K562 (cell line): ENCODE results near the gene ZNF234. TPM values are rescaled to one million over a fixed set of nuclear protein-coding genes. Genes with fewer than 3 reads are reported as not detected.

Experiments used
- BRCA1 ChIP-seq, 2 experiments: fragments of 450-650 bp in 1 of 2; sonication (generic) in 1 of 2; formaldehyde crosslinking in 1 of 2; IDR thresholded peaks; 2 replicates each; pipeline versions ENCODE4 v1.5.0 to v1.6.1; 2017 to 2020; ENCODE audit warnings: mild to moderate bottlenecking in 1 of 2, missing genetic modification reagents in 1 of 2
- CHCHD3 ChIP-seq: fragments of 250-450 bp; sonication (Bioruptor Pico); IDR thresholded peaks from 2 replicates; pipeline ENCODE4 v2.1.2; 2022; ENCODE audit warnings: mild to moderate bottlenecking
- ETV6 ChIP-seq, 3 experiments: fragments of 150-350 bp in 1 of 3; sonication (generic) in 1 of 3; formaldehyde crosslinking in 1 of 3; IDR thresholded peaks; 2 replicates each; pipeline versions ENCODE4 v1.6.1 to v1.8.0; 2014 to 2022; ENCODE audit warnings: borderline replicate concordance in 2 of 3, low read depth in 2 of 3, antibody characterized with exemption in 1 of 3, low read length in 1 of 3, mild to moderate bottlenecking in 1 of 3, missing genetic modification reagents in 1 of 3
- KLF6 ChIP-seq: fragments of 250-450 bp; sonication (Bioruptor Pico); IDR thresholded peaks from 2 replicates; pipeline ENCODE4 v1.4.0; 2020; ENCODE audit warnings: mild to moderate bottlenecking, moderate library complexity, borderline replicate concordance
- NFXL1 ChIP-seq: fragments of 450-650 bp; formaldehyde crosslinking; IDR thresholded peaks from 2 replicates; pipeline ENCODE4 v1.4.0; 2021; ENCODE audit warnings: mild to moderate bottlenecking
- RBFOX2 ChIP-seq: fragments of 200-400 bp; formaldehyde crosslinking; IDR thresholded peaks from 2 replicates; pipeline ENCODE4 v1.6.1; 2017; ENCODE audit warnings: low read depth, mild to moderate bottlenecking, low read length, moderate library complexity
- SP1 ChIP-seq: sonication (generic); formaldehyde crosslinking; IDR thresholded peaks from 2 replicates; pipeline ENCODE4 v1.8.1; 2022; ENCODE audit warnings: mild to moderate bottlenecking, missing genetic modification reagents
- STAT6 ChIP-seq: sonication (generic); formaldehyde crosslinking; IDR thresholded peaks from 2 replicates; pipeline ENCODE4 v1.8.1; 2023; ENCODE audit warnings: mild to moderate bottlenecking, missing genetic modification reagents
- ZBTB8A ChIP-seq: fragments of 450-650 bp; IDR thresholded peaks from 2 replicates; pipeline ENCODE4 v1.6.1; 2018; ENCODE audit warnings: mild to moderate bottlenecking, moderate library complexity; ENCODE audit not compliant: partially characterized antibody
- ZNF318 ChIP-seq, 2 experiments: fragments of 450-650 bp; IDR thresholded peaks; 2 replicates each; pipeline ENCODE4 v1.6.1; 2016; ENCODE audit warnings: mild to moderate bottlenecking in 2 of 2, borderline replicate concordance in 1 of 2, low read depth in 1 of 2, moderate library complexity in 1 of 2
- ZNF431 ChIP-seq: sonication (generic); formaldehyde crosslinking; IDR thresholded peaks from 2 replicates; pipeline ENCODE4 v1.8.0; 2022; ENCODE audit warnings: mild to moderate bottlenecking, missing genetic modification reagents
- ZNF511 ChIP-seq: sonication (generic); formaldehyde crosslinking; IDR thresholded peaks from 2 replicates; pipeline ENCODE4 v1.8.0; 2022; ENCODE audit warnings: mild to moderate bottlenecking, missing genetic modification reagents
- polyA plus RNA-seq, 8 experiments: library from polyadenylated mRNA; depleted of rRNA in 4 of 8; stranded (reverse) in 5 of 8; unstranded in 3 of 8; fragments of >200 nt; fragmentation: Nextera tagmentation in 2 of 8; fragmentation: Illumina TruSeq in 1 of 8; extraction: Ambion mirVana in 2 of 8; extraction: Trizol in 1 of 8; gene quantifications; 2 replicates each; pipeline versions ENCODE4 v1.2.1 to v1.2.3, GENCODE V29; 2011 to 2014; ENCODE audit warnings: inconsistent platforms in 1 of 8, missing spikeins in 1 of 8
- total RNA-seq, 7 experiments: library from RNA; depleted of rRNA in 6 of 7; stranded (reverse); fragments of >200 nt in 6 of 7; fragmentation: Illumina TruSeq in 2 of 7; extraction: Trizol in 2 of 7; gene quantifications; 2 replicates each; pipeline versions ENCODE4 v1.2.1 to v1.2.3, GENCODE V29; 2011 to 2021; ENCODE audit warnings: low replicate concordance in 1 of 7

ZNF234 gene
- total and polyA plus RNA-seq, 9 of the 15 experiments (the other 6 are each of a cell fraction or from before 2014, with no cell fraction given), result 0.82 to 2.9 (median 1.5) TPM

DNA sequence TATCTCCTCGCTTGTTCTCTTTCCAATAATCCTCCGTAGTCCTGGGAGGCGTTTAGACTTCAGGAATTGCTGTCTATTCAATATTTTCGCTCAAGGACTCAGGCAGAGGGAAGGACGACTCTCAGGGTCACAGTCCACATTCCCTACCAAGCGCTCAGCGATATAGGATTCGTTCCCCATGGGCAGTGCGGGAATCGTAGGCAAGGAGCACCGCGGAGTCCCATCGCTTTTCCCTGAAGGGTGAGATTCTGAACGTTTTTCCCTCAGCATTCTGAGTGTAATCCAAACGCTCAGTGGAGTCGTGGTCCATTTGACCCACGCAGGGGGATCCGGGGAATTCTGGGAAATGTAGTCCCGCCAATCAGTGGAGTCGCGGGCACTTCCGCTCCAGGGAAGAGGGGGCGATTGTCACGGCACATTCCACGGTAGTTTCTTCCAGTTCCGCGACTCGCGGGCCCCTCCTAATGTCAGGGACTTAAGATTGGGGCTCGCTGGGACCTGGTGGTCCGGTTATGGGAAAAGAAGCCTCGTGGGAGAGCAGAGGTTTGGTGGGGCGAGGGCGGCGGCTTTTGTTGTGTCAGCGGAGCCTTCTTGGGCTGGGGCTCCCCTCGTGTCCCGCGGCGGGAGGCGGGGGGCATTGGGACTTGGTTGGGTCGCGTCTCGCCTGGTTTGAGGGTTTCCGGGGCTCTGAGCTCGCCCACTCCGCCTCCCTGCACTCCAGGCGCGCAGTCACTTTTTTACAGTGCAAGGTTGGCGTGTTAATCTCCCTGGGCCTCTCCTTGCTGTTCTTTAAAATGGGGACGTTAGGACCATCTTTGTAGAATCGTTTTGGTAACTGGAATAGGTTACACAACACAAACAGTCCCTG, at the start of gene ZNF234 (continued):
- TF ChIP-seq ZNF318 (IDR thresholded peaks at IDR 0.05; ENCODE audit: borderline replicate concordance in 1 of 2, low read depth in 1 of 2) (no peak), SP1 (CRISPR knock-in tag) (no peak), CHCHD3 (no peak), RBFOX2 (peak; percentile 61), ZBTB8A (no peak), NFXL1 (CRISPR knock-in tag) (no peak), KLF6 (no peak), STAT6 (CRISPR knock-in tag) (no peak), ZNF431 (CRISPR knock-in tag) (no peak), BRCA1 (IDR thresholded peaks at IDR 0.05) (no peak), BRCA1 (CRISPR knock-in tag; IDR thresholded peaks at IDR 0.05) (no peak), ZNF511 (CRISPR knock-in tag) (no peak), ETV6 (IDR thresholded peaks at IDR 0.05; ENCODE audit: borderline replicate concordance in 1 of 2, low read depth in 2 of 2, low read length in 1 of 2) (no peak), ETV6 (CRISPR knock-in tag; IDR thresholded peaks at IDR 0.05; ENCODE audit: borderline replicate concordance) (no peak)
